Measurements from ENCODE around the gene RBKS. TPM values are rescaled to one million over a fixed set of nuclear protein-coding genes. Genes with fewer than 3 reads are reported as not detected.

RBKS gene
- 3.9 TPM for total RNA-seq

DNA sequence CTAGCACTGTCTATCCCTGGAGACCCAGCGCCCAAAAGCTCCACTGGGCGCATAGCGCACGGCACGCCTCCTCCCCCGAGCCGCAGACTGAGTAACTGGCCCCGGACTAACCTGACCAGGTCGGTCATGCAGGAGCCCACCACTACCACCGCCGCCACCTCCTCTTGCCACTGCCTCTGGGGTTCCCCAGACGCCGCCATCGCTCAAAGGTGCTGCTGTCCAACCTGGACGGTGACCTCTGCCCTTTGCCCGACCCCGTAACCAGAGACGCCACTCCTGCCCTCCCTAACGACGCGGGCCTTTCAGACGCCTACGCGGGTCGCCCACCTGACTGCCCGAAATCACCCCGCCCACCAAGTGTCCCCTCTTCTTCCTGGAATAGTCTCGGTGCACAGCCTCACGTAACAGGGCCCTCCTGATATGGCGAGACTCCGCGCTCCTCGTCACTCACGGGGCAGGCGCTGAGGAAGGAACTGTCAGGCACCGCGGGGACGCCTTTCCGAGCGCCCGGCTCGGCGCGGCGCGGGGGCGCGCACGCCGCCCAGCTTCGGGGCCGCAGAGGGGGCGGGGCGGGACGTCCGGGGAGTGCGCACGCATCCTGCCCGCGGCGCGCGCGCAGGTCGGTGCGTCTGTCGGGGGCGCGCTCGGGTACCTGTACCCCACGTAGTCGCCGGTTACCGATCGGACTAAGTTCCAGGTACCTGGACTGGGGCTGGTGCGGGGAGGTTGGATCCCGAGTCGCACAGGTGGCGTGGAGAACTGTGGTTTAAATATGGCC is at the start of gene RBKS, which contains the start of gene BABAM2:
Gene RBKS, minus strand, starts transcription at position 242 of the 778 bp plus-strand sequence. Its CDS starts 42 bp downstream, at position 200.
Gene BABAM2, plus strand, starts transcription at position 584 of the 778 bp plus-strand sequence. CDS start 3,828 bp downstream, outside the sequence.
- peak; percentile 88 for DNase-seq (ENCODE audit: low spot score)

DNA sequence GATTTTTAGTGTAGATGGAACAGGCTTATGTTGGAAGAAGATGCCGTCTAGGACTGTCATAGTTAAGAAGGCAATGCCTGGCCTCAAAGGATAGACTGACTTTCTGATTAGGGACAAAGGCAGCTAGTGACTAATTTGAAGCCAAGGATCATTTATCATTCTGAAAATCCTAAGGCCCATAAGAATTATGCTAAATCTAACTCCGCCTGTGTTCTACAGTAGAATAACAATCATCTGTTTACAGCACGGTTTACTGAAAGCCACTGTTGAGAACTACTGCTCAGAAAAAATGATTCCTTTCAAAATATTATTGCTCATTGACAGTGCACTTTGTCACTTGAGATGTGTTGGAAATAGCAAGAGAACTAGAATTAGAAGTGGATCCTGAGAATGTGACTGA is 44.8 kb upstream of the RBKS start:
- no peak for DNase-seq (ENCODE audit: low spot score)

DNA sequence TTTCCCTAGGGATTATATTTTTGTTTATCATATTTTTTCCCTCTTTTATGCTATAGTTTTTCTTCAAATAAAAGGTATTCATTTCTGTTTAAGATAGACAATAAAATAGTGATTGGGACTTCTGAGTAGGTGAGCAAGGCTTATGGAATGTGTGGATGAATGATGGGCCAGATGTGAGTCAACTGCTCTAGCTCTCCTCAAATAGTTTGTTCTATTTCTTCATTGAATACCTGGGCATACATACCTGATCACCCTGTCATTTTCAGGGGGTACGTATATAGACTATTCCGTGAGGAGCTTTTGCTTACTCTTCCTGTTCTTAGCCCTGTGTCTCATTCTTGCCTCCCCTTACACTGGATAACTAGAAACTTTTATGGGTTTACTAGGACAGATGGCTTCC is 42.2 kb upstream of the RBKS start:
- DNase-seq (ENCODE audit: low spot score), result no peak

DNA sequence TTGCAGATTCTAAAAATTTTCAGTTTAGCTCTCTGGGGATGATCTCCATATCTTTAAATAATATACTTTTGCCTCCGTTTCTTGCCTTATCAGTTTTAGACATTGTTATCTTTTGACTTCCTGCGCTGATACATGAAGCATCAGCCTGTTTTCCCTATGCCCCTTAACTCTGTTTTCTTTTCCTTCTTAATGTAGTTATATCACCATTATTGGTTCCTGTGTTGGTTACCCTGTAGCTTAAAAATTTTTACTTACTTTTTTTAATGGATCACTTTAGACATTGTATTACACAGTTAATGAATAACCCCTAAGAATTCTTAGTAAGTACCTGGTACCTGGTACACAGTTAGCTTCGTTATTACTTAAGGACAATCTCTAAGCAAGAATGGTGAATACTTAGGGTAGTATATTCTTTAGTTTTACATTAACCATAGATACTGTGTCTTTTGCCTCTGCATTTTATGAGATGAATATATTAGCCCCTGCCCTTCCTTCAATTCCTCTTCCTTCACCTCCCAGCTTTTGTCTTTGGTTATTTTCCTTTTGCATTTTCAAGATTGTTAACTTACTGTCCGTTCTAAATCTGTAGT is 41.3 kb upstream of the RBKS start:
- no peak for DNase-seq (ENCODE audit: low spot score)

DNA sequence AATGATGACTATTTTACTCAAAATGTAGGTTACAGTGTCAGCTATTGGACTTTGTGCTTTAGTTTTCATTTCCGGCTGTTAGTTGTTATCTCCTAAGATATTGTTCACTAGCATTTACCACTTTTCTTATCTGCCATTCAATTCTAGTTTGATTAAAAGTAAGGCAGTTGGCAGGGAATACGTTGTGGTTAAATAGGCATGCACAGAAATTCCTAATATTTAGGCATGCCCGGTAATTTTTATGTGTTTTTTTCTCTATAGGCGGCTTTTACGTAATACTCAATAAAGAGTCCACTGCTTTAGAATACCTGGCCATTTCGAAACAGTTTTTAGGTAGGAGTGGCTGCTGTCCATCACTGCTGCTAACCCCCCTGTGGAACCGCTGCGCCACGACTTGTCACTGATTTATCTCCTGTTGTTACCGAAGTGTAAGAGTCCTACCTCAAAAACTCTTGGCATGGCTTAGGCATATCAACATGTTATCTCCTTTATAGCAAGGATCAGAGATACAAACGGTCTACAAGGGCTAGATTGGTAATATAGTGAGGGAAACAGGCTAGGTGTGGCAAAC is 39.8 kb upstream of the RBKS start:
- no peak for DNase-seq (ENCODE audit: low spot score)

DNA sequence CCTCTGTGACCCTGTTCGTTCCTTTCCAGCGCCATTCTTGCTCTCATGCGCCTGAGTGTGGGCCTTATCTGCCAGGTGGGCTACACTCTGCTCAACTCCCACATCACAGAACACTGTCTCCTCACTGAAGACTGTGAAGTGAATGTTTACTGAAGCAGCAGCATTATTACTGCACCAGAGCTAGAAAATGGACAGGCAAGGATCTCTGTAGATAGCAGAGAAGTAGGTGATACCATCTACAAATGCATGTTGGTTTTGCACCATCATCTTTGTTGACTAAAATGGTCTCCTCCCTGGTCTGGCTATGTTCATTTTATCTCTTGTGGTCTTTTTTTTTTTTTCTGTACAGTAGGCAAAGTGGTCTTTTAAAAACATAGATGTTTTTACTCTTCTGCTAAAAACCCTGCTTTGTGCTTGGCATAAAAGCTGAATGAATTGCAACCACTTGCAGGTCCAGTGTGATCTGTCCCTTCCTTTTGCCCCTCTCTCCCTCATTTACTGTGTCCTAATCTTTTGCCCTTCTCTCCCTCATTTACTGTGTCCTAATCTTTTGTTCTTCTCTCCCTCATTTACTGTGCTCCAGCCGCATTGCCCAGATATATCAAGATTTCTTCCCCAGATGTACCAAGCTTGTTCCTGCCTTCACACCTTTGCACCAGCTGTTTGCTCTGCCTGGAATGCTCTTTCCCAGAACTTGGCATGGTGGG is 35.7 kb upstream of the RBKS start:
- DNase-seq (ENCODE audit: low spot score), result no peak

DNA sequence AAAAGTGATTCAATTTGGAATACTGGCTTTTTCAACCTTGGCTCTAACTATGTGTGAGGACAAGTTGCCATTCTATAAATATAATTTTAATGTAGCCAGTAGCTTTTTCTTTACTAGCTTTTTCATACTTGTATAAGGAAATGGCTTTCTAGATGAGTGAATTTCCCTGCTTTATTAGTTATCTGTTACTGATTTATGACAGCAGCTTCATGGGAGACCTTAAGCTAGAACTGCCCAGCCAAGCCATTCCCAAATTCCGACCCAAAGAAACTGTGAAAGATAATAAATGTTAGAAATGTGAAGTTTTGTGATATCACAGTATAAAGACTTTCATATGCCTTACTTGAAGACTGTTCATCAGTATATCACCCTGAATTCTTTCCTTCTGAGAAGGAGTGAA is 32.7 kb upstream of the RBKS start:
- no peak for DNase-seq (ENCODE audit: low spot score)

DNA sequence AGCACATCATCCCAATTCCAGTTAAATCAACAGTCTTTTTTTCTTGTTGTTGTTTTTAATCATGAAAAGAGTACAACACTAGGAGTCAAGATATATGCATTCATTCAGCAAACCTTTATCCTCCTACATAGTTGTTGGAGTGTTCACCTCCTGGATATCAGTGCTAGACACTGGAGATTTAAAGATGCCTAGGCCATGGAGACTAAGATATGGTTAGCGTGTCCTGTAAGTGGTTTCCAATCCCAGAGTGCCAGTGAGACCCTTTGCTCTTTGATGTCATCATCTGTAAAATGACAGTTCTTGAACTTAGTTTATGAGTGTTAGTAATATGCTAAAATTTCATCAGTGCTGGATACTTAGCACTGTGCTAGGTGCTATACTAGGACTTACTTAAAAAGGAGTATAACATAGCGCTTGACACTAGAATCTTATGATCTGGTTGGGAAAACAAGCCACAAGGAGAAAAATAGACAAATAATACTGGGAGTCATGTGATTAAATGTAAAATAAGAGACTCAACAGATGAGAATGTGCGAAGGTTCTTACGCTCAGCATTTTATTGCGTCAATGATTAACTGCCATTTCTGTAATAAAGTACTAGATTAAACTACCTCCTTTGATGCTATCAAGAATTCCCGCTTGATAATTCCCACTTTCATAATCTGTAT is 31.8 kb upstream of the RBKS start:
- no peak for DNase-seq (ENCODE audit: low spot score)

DNA sequence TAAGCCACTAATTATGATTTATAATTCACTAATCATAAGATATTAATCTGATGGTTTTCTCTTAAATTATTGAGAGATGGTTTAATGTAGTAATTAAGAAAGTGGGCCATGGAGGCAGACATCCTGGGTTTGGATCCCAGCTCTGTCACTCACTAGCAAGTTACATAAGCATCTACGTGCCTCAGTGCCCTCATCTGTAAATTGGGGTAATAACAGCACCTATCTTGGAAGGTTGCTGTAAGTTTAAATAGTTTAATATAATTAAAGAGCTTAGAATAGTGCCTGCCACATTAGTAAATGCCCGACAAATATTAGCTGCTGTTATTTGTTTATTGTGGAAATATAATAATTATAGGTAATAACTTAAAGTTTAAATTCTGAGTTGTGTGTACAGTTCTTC is 31.2 kb upstream of the RBKS start:
- no peak for DNase-seq (ENCODE audit: low spot score)

DNA sequence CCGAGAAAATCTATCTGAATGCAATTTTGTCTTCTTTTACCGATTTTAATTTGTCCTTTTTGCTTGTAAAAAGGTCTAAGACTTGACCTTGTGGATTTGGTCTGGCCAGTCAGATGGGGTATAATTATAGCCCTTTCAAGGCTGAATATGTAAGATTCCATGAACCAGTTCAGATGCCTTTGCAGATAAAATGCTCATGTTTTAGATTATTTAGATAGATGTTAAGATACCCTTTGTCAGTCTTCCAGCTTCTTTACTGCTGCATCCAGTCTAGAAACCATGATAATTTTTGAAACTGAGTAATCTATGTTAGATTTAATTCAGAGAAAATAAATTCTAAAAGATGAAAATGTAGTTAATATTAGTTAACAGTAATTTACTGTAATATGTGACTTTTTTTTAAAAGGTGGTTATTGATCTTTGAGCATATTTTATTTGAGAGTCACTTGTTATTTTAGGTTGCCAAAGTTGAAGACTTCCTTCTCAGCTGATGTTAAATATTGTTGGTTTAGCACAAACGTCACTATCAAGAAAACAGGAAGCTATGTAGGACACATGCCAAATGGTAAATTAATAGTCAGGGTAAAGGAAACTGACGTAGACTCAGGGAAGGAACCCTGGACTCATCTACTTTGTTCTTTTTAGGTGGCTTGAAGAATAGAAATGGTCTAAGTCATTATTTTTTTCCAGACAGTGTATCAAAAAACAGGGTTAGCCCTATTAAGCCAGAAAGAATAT is 30.1 kb upstream of the RBKS start:
- peak; percentile 26 for DNase-seq (ENCODE audit: low spot score)

DNA sequence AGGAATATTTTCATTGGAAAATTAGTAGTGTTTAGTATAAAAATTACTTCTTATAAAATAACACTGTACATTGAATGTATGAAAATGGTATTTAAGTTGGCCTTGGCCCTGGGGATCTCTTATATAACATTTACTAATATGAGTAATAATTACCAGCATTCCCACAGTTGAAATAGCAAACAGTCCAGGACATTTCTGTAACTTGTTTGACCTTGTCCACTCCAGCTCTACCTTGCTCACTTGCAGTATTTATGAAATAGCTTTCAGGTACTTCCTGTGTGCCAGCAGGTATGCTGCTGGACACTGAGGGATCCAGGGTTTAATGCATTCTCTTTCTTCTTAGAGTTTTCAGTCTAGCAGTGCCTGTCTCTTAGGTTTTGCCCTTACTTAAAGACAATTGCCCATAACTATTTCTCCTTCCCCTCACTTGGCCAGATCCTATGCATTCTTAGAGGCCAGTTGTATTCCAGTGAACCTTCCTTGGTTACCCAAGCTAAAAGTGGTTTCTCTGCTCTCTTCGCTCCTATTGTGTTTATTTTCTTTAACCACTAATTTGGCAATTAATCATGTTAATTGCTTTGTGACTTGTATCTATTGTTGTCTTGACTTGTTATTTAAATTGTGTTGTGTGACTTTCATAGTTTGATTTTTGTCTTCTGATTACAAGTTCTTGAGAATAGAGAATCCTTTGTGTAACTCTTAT is 26.3 kb upstream of the RBKS start:
- no peak for DNase-seq (ENCODE audit: low spot score)

DNA sequence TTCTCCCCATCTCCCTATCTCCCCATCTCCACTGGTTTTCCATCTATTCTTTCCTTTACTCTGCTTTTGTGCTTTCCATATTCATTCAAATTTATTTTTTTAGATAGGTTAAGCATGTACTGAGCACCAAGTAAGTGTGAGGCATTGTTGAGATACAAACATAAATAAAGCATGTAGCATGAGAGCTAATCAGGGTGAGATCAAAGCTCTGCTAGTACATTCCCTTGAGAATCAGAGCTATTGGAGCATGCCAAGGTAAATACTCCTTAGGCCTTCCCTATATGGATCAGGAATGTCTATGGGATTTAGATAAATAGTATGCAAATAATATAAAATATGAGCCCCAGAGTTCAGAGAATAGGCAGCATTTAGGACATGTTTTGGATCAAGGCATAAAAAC is 25.7 kb upstream of the RBKS start:
- no peak for DNase-seq (ENCODE audit: low spot score)

DNA sequence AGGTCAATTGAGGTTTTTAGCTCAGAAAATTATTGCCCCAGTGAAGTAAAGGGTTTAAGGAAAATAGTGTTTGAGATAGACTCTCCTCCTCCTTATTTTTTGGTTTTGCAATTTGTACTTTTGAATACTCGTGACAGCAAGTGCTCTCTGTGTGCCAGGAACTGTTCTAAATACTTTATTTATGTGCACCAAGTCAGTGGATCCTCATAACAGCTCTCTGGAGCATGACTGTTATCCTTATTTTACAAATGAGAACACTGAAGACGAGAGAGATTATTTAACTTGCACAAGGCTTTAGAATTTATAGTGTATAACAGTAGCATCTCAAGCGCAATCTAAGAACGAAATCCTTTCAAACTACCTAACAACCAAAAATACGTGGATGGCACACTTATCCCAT is 25.0 kb upstream of the RBKS start:
- no peak for DNase-seq (ENCODE audit: low spot score)

DNA sequence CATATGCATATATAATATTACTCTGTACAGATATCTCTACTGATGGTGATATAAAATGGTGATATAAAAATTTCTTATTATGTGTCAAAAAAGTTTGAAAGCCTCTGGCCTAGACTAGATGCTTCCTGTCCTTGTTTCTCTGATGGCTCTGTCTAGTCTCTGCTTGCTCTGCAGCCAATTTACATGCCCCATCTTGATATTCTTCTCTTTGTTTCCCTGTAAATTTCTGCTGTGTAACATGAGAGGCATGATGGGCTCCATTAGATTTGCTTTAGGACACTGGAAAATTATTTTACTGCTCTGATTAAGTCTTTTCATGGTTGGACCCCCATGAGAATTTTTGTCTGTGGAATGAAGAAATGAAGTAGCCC is 24.6 kb upstream of the RBKS start:
- DNase-seq (ENCODE audit: low spot score), result no peak

DNA sequence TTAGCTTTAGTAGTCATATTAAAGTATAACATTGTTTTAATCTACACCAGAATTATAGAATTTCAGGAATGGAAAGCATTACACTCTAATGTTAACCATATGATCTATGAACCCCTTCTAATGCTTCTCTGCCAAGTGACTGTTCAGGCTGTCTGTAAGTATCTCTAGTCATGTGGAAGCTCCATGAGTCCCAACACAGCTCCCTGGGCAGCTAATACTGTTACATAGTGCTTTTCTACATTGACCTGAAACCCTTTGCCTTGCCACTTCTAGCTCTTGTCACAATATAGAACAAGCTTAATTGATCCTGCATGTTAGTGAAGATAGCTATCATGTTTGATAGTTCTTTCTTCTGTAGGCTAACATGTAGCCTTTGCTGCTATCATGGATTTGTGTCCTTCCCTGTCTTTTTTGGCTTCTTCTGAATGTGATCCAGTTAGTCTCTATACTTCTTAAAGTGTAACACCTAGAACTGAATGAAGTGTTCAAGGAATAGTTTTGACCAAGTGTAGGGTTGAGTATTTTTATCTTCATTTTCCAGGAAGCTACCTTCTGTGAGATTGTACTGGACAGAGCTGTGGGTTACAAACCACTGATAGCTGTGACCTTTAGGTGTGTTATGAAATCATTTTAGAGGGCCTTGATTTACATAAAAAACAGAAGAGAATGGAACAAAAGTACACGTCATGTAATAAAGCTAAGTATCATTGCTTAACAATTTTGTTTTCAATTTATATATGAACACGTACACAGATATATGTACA is 24.0 kb upstream of the RBKS start:
- DNase-seq (ENCODE audit: low spot score), result no peak

DNA sequence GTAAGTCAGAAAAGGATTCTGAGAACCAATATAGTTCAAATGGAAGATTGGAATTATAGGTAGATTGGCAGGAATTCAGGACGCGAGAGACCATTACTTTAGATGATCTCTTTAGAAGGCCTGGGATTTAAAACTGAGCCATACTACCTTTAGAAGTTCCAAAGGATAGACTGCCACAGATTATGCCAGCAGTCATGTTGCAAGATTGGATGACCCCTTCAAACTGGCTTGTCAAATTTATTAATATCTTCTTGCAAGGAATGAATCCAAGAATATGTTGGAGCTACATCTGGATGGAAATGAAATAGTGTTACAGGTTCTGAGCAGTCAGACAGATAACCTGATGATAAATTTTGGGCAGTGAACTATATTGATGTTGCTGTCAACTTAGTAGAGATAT is 22.3 kb upstream of the RBKS start:
- no peak for DNase-seq (ENCODE audit: low spot score)

DNA sequence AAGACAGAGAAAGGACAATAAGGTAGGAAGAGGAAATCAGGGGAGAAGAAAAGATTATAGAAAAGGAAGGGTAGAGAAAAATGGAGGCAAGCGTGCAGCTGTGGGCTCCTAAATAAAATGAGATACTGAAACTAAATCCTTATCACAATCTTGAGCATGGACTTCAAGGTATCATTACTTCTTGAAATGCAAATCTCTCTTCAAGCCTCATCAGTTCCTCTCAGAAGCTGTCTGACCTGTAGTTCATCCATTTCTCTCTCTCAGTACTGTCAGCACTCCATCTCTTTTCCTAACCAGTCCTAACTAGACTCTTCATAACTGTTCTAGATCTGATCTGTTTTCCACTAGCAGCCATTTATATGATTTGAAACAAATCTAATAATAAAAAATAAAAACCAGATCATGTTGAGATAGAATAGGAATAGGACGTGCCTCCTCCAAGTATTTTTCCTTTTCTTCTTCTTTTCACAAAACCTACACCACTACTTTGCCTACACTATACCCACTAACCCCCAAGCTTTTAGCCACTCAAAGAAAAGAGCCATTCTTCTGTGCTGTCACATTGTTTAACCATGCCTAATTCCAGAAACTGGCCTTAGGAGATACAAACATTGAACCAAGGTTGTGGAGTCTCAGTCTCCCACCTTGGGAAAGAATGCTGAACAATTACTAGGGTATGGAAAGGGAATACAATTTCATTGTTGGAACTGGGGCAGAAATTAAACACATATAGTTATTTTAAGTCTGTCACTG is 21.4 kb upstream of the RBKS start:
- no peak for DNase-seq (ENCODE audit: low spot score)

DNA sequence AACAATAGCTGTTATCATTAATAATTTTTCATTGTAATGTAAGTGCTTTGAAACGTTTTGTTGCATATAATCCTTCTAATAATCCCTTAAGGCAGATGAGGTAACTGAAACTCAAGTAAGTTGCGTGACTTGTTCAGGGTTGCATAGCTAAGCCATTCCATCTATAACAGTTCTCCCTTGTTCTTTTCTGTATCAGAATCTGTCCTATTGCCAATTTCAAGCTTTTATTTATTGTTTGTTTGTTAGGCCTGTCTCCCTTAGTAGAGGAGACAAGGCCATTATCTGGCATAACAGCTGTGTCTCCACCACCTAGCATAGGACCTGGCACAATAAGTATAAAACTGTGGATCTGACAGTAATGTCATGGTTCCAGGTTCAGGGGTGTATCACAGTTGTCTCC is 19.7 kb upstream of the RBKS start:
- no peak for DNase-seq (ENCODE audit: low spot score)

DNA sequence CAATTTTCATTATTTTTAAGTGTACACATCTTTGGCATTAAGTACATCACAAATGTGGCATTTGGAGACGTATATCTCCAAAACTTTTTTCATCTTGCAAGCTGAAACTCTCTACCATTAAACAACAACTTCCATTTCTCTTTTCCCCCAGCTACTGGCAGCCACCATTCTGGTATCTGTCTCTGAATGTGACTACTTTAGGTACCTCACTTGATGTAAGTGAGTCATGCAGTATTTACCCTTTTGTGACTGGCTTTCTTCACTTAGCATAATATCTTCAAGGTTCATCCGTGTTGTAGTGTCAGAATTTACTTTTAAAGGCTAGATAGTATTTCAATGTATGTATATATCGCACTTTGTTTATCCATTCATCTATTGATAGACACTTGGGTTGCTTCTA is 17.4 kb upstream of the RBKS start:
- DNase-seq (ENCODE audit: low spot score), result no peak

Data from mucosa of gallbladder (tissue), 1 donor.